Astrocyte of the spinal cord (primary cell): ENCODE data around the gene TMTC2.

Experiments used
- DNase-seq: peaks from one replicate; pipeline ENCODE4 v3.0.0; 2011; ENCODE audit warnings: low read depth, low spot score
- H3K4me3 ChIP-seq: 2 replicates; pipeline ENCODE4 v1.5.1; 2011; ENCODE audit warnings: low read depth, mild to moderate bottlenecking, low read length, moderate library complexity
- CTCF ChIP-seq: IDR thresholded peaks from 2 replicates; pipeline ENCODE4 v1.5.1; 2012; ENCODE audit warnings: low read depth, mild to moderate bottlenecking, low read length, inconsistent platforms
- in situ Hi-C: cut with HindIII; loops from 2 replicates; pipeline ENCODE4 v1.10.0; 2017; ENCODE audit warnings: low sequenced_read_pairs

The TMTC2 gene

GRCh38 chr12:82688596-82688995, 1.9 kb downstream of the TMTC2 start:
- in situ Hi-C loops: no loop called here
- H3K4me3 ChIP-seq: peak overlapping the region; percentile 91
- no peak for TF ChIP-seq CTCF
- no peak for DNase-seq

GRCh38 chr12:82690006-82690405, 3.3 kb downstream of the TMTC2 start:
- in situ Hi-C loops: no loop called here
- no peak for TF ChIP-seq CTCF
- H3K4me3 ChIP-seq: no peak overlapping the region
- no peak for DNase-seq

DNA sequence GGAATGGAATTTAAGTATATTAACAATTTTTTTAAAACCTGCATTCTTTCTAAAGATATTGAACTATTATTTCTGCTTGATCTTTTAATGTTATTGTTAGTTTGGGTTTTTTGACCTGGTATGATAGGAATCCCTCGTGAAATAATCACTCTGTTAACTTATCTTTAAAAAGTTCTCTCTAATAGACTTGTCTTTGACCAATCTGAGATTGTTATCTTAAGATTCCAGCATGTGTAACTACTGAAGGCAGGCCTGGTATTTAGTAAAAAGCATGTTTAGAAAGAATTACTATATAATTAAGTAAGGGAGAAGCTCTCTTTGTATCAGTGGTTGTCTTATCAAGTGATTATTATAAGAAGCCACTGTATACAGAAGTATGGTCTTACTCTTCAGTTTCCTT, 4.8 kb downstream of the TMTC2 start:
- in situ Hi-C loops: no loop called here
- no peak for DNase-seq
- H3K4me3 ChIP-seq: no peak overlapping the region
- TF ChIP-seq CTCF: no peak

DNA sequence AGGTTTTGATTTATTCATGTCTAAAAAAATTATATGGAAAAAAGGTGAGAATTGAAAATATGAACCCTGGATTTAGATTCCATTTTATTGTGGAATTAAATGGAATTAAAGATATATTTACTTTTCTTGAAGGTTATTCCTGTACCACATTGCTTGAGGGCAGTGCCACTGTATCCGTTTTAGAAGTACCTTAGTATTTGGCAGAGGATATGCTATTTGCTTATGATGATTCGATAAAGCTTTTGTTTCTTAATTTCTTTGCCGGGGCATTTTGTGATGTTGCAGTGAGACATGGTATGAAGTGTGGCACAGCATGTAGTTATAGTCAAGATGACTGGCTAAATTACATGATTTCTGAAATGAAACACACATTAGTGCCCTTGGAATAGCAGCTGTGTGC, 7.6 kb downstream of the TMTC2 start:
- no peak for DNase-seq
- no peak for TF ChIP-seq CTCF
- in situ Hi-C loops: no loop called here
- H3K4me3 ChIP-seq: no peak overlapping the region

DNA sequence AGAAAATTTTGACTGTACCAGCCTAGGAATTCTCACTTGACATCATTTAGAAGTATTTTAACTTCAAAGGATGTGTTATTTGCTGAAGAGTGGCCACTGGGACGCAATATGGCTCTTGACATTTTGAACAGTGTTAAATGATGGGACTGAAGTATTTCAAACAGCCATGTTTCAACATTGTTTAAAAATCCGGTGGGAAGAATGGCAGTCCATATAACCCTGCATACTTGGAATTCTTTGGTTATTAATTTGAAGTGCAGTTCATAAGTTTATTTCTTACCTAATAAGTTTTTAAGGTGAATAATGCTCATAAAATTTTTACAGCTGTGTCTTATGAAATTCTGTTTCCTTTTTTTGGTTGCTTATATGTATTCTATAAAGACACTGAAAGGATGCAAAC, 8.3 kb downstream of the TMTC2 start:
- no peak overlapping the region for H3K4me3 ChIP-seq
- in situ Hi-C loops: no loop called here
- no peak for DNase-seq

GRCh38 chr12:82695531-82695930, 8.8 kb downstream of the TMTC2 start:
- no peak for DNase-seq
- H3K4me3 ChIP-seq: no peak overlapping the region
- no peak for TF ChIP-seq CTCF
- in situ Hi-C loops: no loop called here

More for the DNA sequence above, 8.3 kb downstream of the TMTC2 start:
- TF ChIP-seq CTCF: no peak

DNA sequence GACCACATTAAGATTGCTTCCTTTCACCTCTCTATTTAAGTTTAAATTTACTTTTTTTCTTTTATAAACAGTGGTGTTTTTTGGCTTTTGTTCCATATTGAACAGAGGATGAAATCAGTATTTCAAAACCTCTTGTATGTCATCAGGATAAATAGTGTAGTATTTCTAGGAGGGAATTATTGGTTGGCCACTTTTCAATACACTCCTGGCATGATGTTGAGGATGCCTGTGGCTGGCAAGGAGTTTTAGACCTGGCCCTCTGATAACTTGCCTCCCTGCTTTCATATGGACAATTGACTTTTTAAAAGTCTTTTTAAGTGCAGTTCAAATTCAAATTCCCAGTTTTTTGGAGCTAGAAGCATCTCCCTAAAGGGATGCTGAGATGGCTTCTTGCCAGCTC, 9.8 kb downstream of the TMTC2 start:
- TF ChIP-seq CTCF: no peak
- in situ Hi-C loops: no loop called here
- no peak overlapping the region for H3K4me3 ChIP-seq
- no peak for DNase-seq
